Keratinocyte (primary cell): ENCODE data around the gene CFAP70.

Experiments
- EZH2 ChIP-seq: IDR thresholded peaks from one replicate; pipeline ENCODE4 v1.6.1; 2012; ENCODE audit warnings: inconsistent platforms, mild to moderate bottlenecking, low read length, moderate library complexity
- TF ChIP-seq, protein P1 (sequence below), 3 experiments: IDR thresholded peaks in 1 of 3; conservative IDR thresholded peaks in 1 of 3; optimal IDR thresholded peaks in 1 of 3; 2 replicates in 2 of 3; 3 replicates in 1 of 3; pipeline versions ENCODE3 to v1.5.1; 2011; ENCODE audit warnings: low read length in 3 of 3, mild to moderate bottlenecking in 3 of 3, moderate library complexity in 2 of 3, control low read depth in 1 of 3, inconsistent platforms in 1 of 3; ENCODE audit not compliant: insufficient read depth in 2 of 3; ENCODE audit errors: extremely low read depth in 1 of 3

DNA sequence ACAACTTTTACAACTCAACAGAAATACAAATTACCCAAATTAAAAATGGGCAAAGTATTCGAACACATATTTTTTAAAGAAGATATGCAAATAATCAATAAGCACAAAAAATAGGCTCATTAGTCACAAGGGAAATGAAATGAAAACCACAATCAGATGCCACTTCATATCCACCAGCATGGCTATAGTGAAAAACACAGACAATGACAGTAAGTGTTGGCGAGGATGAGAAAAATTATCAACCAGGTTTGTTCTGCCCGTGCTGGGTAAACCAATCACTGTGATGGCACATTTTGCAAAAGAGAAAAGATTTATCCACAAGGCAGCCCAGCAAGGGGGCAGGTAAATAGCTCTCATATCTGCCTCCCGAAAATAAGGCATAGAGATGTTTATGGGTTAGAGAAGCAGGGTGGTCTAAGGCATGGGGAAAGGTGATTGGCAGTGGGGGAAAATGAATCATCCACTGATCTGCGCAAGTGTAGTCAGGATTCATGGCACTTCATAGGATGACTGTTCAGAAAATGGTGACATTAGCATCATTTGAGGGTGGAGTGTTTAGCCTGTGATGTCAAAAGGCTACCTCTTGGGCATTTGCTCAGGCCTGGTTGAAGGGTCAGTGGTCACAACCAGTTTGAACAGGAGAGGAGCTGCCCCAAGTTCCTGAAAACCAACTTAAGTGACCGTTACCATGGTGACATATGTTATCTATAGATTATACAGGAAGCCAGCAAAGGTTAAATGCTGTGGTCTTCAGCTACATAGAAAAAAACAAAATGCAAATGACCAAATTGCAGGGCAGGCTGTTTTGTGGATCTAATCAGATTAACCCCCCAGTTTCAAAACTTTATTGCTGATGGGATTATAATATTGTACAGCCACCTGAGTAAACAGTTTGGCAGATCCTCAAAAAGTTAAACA is 8.0 kb upstream of the CFAP70 start:
- TF ChIP-seq, protein P1, sequence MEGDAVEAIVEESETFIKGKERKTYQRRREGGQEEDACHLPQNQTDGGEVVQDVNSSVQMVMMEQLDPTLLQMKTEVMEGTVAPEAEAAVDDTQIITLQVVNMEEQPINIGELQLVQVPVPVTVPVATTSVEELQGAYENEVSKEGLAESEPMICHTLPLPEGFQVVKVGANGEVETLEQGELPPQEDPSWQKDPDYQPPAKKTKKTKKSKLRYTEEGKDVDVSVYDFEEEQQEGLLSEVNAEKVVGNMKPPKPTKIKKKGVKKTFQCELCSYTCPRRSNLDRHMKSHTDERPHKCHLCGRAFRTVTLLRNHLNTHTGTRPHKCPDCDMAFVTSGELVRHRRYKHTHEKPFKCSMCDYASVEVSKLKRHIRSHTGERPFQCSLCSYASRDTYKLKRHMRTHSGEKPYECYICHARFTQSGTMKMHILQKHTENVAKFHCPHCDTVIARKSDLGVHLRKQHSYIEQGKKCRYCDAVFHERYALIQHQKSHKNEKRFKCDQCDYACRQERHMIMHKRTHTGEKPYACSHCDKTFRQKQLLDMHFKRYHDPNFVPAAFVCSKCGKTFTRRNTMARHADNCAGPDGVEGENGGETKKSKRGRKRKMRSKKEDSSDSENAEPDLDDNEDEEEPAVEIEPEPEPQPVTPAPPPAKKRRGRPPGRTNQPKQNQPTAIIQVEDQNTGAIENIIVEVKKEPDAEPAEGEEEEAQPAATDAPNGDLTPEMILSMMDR (optimal IDR thresholded peaks at IDR 0.05 in 1 of 3, IDR thresholded peaks at IDR 0.05 in 1 of 3, conservative IDR thresholded peaks at IDR 0.05 in 1 of 3; ENCODE audit: extremely low read depth in 1 of 3, insufficient read depth in 2 of 3, low read length in 3 of 3), result no peak
- TF ChIP-seq EZH2, result no peak
